NCI-H187 (cell line): ENCODE data around the gene DRC1.
"Not testable (repeated sequence)": the region's sequence is repeated elsewhere in the genome, so short reads cannot be mapped to it uniquely, and the experiment has no call there.

Source experiments
- DNase-seq, 2 experiments: peaks; one replicate each; lab custom pipeline; 2025; lab: John Stamatoyannopoulos, UW

Gene DRC1

DNA sequence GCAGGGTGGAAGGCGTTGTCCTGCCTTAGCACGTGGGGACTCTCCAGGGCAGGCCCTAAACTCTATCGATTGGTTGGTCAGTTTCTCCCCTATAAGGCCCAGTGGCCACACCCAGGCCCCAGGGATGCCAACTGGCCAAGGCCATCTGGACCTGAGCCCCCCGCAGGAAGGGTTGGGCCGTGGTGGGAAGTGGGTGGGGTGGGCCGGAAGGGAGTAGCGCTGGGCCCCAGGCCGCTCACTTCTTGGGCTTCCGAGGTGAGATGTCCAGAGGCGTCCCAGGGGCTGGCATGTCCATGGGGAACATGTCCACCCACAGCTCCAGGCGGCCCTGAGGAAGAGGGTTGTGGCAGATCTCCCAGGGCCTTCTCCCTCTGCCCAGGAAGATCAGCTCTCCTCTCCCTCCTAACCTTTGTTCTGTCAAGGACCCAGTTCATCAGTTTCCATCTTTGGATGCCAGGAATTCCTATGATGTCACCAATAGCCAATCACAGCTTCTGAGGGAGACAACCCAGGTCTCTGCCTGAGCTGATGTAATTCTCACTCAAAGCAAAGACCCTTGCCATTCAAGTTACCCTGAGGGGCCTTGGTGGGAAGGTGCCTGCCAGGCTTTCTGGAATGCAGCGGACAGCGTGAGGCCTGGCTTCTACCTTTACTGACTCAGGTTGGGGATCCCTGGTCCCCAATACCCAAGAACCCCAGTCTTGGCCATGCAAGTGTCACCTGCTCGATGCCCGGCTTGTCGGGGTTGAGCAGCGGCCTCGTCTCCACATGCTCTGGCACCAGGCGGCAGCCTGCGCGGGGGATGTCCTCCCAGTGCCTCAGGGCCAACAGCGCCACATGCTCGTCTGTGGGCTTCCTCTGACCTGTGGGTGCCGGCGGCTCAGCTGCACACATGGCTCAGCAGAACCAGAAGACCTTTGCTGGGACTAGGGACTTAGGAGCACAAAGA is 61.8 kb downstream of the DRC1 start:
- DNase-seq = no peak

DNA sequence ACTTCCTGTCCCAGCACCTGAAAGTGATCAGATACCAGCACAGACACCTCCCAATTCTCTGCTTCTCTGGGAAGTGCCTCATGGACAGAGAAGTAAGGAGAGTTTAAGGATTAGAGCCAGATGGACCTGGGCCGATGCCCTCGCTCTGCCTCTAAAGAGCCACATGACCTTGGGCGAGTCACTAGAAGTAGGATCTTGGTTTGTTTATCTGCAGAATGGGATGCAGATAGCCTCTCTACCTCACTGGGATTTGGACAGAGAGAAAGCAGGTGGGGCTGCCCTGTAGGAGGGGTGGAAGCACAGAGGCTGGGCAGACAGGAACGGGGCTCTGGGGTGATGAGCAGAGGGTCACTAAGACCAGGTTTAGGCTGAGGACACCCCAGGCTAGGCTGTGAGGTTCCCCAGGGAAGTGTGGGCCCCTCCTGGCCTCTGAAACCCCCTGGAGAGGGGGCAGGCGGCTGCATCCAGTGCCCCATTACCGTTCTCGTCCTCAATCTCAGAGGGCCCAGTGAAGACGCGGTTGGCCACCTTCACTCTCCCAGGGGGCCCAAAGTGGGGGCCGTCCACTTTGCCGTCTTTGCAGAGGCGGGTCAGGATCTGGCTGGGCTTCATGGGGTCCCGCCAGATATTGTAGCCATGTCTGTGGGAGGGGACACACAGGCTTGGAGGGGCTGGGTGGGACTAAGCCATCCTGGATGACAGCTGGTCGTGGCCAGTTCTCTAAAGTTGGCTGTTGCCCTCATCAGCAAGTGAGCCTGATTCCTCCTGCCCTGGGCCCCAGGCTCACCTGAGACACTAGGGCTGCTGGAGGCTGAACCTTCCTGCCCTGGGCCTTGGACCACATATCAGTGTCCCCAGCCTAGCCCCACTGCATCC is 62.9 kb downstream of the DRC1 start:
- no peak for DNase-seq

DNA sequence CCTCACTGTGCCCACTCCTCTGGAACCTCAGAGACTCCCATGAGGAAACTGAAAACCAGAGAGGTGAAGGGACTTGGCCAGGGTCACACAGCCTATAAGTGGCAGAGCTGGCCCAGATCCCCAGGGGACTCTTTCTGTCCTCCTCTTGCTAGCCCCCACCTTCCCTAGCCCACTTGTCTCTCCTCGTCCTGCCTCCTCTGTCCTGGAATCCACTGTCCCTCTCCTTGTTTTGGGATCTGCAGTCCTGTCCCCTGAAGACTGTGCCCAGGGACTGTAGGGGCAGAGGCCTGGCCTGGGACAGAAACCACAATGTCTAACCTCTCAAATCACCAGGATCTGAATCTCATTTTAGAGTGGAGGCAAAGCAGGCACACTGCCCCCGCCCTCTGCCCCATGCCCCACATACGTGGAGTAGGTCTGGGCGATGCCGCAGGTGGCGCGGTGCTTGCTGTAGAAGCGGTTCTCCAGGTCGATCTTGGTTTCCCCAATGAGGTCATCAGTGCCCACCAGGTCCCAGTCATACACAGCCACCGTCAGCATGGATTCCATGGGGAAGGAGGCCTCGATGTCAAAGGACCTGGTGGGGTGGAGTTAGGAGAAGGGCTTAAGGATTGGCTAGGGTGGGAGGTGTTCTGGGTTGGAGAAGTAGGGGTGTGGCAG is 63.7 kb downstream of the DRC1 start:
- no peak for DNase-seq

GRCh38 chr2:26465981-26466471 is 64.3 kb downstream of the DRC1 start:
- DNase-seq = no peak

GRCh38 chr2:26466662-26467310 is 65.1 kb downstream of the DRC1 start:
- DNase-seq = no peak

- DNase-seq = not testable (repeated sequence)
Measured at GRCh38 chr2:26468544-26468943, 66.8 kb downstream of the DRC1 start.

DNA sequence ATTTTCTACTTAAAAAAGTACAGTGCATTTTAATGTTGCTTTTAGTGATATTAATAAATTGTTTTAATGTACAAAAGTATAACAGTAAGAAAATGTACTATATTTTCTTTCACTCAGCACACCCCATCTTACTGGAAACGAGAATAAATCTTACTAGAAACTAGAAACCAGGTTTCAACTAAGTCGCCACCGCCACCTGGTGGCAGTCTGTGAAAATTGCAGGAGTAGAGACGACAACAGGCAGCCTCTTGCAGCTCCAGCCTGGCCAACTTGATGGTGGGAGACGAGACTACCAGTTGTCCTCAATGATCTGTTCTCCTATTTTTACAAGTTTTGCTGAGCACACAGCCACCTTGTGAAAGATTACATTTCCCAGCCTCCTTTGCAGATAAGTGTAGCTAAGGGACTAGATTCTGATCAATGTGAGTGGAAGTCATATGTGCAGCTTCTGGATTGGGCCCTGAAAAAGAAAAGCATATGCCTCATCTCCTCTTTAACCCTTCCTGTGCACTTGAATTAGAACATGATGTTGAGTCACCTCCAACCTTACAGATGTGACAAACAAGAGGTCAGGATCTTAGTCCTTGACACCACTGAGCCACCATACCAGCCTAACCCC is 67.5 kb downstream of the DRC1 start:
- peak; percentile 61 to 72 for DNase-seq

DNA sequence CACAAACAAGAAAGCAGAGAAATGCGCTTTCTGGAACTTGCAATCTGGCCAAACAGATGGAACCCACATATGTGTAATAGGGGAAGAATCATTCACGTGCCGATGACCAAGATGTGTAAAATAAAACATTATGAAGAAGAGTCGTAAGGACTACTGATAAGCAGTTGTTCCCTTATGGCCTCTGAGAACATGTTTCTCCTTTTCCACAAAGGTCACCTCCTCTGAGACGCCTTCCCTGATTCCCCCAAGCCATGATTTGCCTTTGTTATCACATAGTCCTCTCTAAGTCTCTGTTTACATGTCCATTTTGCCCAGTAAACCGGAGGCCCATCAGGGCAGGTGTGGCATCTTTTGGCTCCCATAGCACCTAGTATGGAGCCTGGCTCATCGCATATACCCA is 68.2 kb downstream of the DRC1 start:
- no peak for DNase-seq

GRCh38 chr2:26470601-26471260 is 69.0 kb downstream of the DRC1 start:
- no peak for DNase-seq

DNA sequence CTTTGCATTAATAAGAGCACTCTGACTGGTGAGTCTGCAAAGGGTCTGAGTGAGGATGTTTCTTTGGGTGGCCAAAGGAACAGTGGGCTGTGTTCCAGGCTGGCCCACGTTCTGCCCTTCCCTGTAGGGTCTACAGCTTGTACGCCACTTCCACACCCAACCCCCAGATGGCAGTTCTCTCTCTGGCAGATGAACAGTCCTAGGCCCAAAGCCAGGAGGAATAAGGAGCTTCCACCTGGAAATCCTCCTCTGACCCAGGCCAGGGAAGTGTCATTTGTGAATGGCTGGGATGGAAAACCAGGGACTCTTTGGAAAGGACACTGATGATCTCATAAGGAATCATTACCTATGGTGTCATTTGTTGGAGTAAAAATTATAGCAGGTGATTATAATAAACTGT is 69.6 kb downstream of the DRC1 start:
- DNase-seq = no peak

- no peak for DNase-seq
Measured at GRCh38 chr2:26471766-26472706, 70.3 kb downstream of the DRC1 start.

DNA sequence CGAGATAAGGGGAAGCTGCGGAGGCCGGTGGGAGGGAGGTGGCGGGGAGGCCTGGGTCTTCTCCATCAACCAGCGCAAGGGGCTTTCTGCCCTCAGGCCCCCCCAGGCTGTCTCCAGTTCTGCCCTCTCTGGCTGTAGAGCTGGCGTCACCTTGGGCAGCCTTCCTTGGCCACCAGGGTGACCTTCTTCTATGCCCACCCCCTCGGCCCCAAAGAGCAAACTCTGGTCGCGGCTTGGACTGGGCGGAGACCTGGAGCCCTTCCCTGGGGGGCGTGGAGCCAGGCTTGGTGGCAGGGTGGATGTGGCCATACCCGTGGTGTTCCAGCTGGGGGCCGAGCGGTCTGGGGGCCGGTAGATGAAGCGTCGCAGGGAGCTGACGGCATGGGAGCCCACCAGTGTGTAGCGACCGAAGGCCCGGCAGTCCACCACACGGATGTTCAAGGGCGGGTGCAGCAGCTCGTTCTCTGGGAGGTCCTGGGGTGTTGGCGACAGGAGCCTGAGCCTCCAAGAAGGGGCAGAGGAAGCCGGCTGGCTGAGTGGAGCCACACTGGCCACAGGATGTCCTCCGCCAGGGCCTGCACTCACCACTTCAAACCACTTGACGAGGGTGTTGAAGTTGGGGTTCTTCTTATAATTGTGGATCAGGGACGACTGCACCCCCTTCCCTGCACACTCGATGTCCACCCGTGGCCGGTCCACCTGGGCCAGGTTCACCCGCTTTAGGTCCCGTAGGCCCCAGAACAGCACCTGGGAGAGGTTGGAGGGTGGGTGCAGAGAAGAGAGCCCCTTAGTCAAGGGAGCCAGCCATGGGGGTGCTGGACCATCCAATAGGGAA is 71.3 kb downstream of the DRC1 start:
- DNase-seq = no peak

DNA sequence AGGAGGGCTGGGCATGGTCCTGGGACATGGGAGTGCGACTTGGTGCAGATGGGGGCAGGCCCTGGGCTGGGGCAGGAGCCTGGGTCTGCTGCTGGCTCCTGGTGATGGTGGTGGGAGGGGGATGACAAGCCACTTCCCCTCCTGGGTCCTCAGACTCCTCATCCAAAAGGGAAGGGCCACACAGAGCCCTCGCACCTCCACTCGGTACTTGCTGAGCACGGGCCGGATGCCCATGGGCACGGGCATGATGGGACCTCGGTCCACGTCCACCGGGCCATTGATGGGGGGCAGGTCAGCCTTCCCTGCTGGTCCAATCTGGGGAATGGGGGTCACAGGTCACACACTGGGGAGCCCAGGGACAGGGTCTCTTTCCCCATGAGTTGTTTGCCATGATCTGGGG is 72.1 kb downstream of the DRC1 start:
- DNase-seq = no peak

DNA sequence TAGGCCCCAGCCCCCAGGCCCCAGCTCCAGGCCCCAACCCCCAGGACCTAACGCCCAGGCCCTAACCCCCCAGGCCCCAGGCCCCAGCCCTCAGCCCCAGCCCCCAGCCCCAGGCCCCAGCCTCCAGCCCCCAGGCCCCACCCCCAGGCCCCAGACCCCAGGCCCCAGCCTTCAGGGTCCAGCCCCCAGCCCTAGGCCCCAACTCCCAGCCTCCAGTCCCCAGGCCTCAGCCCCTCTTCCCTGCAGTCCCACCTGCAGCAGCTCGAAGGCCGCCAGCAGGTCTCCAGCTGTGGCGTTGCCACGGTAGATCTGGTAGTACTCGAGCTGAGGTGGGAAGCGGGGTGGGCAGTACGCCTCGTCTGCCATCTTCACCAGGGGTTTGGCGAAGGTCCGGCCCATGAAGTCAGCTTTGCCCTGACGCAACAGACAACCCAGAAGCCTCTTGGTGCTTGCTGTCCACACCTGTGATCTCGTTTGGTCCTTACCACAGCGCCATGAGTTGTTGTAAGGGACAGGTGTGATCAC is 72.6 kb downstream of the DRC1 start:
- DNase-seq = no peak

DNA sequence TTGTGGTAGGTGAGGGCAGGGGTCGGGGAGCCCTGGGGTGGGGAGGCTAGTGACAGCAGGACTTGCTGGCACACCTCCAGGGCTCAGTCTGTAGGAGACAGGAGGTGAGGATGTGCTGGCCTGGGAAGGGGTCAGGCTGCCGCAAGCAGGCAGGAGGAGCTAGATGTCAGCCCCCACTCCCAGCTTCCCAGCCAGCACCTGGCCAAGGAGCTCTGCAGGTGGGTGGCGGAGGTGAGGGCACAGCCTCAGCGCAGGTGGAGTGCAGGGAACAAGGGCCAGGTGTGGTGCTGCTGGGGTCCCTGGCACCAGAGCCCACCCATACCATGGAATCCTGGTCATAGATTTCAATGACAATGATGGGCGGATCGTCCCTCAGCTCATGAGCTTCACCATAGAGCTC is 73.3 kb downstream of the DRC1 start:
- no peak for DNase-seq

- no peak for DNase-seq
Measured at GRCh38 chr2:26475832-26476501, 74.2 kb downstream of the DRC1 start.

- no peak for DNase-seq
Measured at GRCh38 chr2:26477126-26477910, 75.6 kb downstream of the DRC1 start.
